Dorsolateral prefrontal cortex (tissue), 118 donors: Measurements from ENCODE around the gene TBX6. TPM values are rescaled to one million over a fixed set of nuclear protein-coding genes. Genes with fewer than 3 reads are reported as not detected.

Experiments
- total RNA-seq, 120 experiments: library from RNA; stranded (reverse); gene quantifications; one replicate each; pipeline versions ENCODE4 v1.2.3 to v1.2.4, GENCODE V29; 2022

The TBX6 gene
- total RNA-seq, 120 experiments from 2014 or later: 0.38 to 5.7 (median 2.2) TPM

Other genes starting within 250 kb of the TBX6 start
- gene CDIPT, start 228.7 kb downstream of the TBX6 start, total RNA-seq: 100 to 1,000 TPM in 36 of 120 experiments, 10 to 100 TPM in 84; 63.9 to 118 (median 94.7) TPM
- gene SEZ6L2, start 192.4 kb downstream of the TBX6 start, total RNA-seq: 100 to 1,000 TPM in 106 of 120 experiments, 10 to 100 TPM in 14; 57.0 to 207 (median 139) TPM
- 100 to 1,000 TPM in 28 of 120 experiments, 10 to 100 TPM in 92; 60.7 to 127 (median 92.5) TPM for gene ASPHD1, start 191.4 kb downstream of the TBX6 start, total RNA-seq
- 10 to 100 TPM; 38.6 to 87.0 (median 61.2) TPM for gene KCTD13, start 165.7 kb downstream of the TBX6 start, total RNA-seq
- 100 to 1,000 TPM in 56 of 120 experiments, 10 to 100 TPM in 64; 63.3 to 177 (median 99.3) TPM for gene TMEM219, start 129.8 kb downstream of the TBX6 start, total RNA-seq
- 10 to 100 TPM; 58.7 to 87.3 (median 69.6) TPM for gene TAOK2, start 118.1 kb downstream of the TBX6 start, total RNA-seq
- gene HIRIP3, start 96.3 kb downstream of the TBX6 start, total RNA-seq: 10 to 100 TPM; 15.7 to 35.8 (median 22.7) TPM
- 10 to 100 TPM; 38.6 to 73.9 (median 52.6) TPM for gene INO80E, start 95.7 kb downstream of the TBX6 start, total RNA-seq
- 100 to 1,000 TPM in 46 of 120 experiments, 10 to 100 TPM in 74; 29.5 to 138 (median 93.2) TPM for gene DOC2A, start 80.9 kb downstream of the TBX6 start, total RNA-seq
- not detected for gene C16orf92, start 68.7 kb downstream of the TBX6 start, total RNA-seq
- 10 to 100 TPM; 11.7 to 72.6 (median 42.0) TPM for gene TLCD3B, start 60.7 kb downstream of the TBX6 start, total RNA-seq
- 1,000 to 10,000 TPM in 119 of 120 experiments, 100 to 1,000 TPM in 1; 996 to 2,428 (median 1,936) TPM for gene ALDOA, start 26.2 kb downstream of the TBX6 start, total RNA-seq
- 10 to 100 TPM; 23.6 to 41.9 (median 31.5) TPM for gene PPP4C, start 15.9 kb downstream of the TBX6 start, total RNA-seq
- 100 to 1,000 TPM; 149 to 346 (median 234) TPM for gene YPEL3, start 4.3 kb upstream of the TBX6 start, total RNA-seq
- 10 to 100 TPM in 23 of 120 experiments, 1 to 10 TPM in 97; 1.6 to 23.5 (median 6.4) TPM for gene GDPD3, start 21.6 kb upstream of the TBX6 start, total RNA-seq
- 100 to 1,000 TPM; 144 to 353 (median 233) TPM for gene MAPK3, start 31.3 kb upstream of the TBX6 start, total RNA-seq
- gene CORO1A, start 91.7 kb upstream of the TBX6 start, total RNA-seq: 100 to 1,000 TPM in 1 of 120 experiments, 10 to 100 TPM in 119; 34.2 to 114 (median 60.7) TPM
- 10 to 100 TPM; 29.1 to 89.3 (median 49.3) TPM for gene BOLA2B, start 101.7 kb upstream of the TBX6 start, total RNA-seq
- gene SLX1A, start 102.0 kb upstream of the TBX6 start, total RNA-seq: 10 to 100 TPM; 13.7 to 63.7 (median 29.9) TPM
- gene SULT1A3, start 107.3 kb upstream of the TBX6 start, total RNA-seq: 10 to 100 TPM in 118 of 120 experiments, 1 to 10 TPM in 2; 8.6 to 49.6 (median 23.0) TPM
- 10 to 100 TPM; 10.4 to 74.1 (median 38.0) TPM for gene NPIPB13, start 156.6 kb upstream of the TBX6 start, total RNA-seq